Liver (tissue), 9 donors: Measurements from ENCODE around the gene KRTAP10-5. TPM values are rescaled to one million over a fixed set of nuclear protein-coding genes. Genes with fewer than 3 reads are reported as not detected.
A peak's percentile ranks its signal among the peaks of the same experiment; 100 is the strongest.

Source experiments
- DNase-seq: peaks from one replicate; pipeline ENCODE4 v3.0.0-alpha.2; 2017; ENCODE audit warnings: low spot score
- H3K27ac ChIP-seq, 2 donors: one replicate each; pipeline ENCODE4 v1.7.0; 2013; ENCODE audit warnings: inconsistent platforms in 2 of 2, low read length in 2 of 2, control low read depth in 1 of 2, low read depth in 1 of 2, mild to moderate bottlenecking in 1 of 2
- H3K27me3 ChIP-seq, 4 donors: one replicate each; pipeline versions ENCODE4 v1.6.1 to v1.7.0; 2013; ENCODE audit warnings: low read length in 3 of 4, inconsistent platforms in 1 of 4, mild to moderate bottlenecking in 1 of 4, moderate library complexity in 1 of 4; ENCODE audit not compliant: control insufficient read depth in 4 of 4, insufficient read depth in 4 of 4
- H3K36me3 ChIP-seq, 4 donors: one replicate each; pipeline versions ENCODE4 v1.6.1 to v1.7.0; 2013; ENCODE audit warnings: low read length in 3 of 4, mild to moderate bottlenecking in 3 of 4, low read depth in 1 of 4, moderate library complexity in 1 of 4; ENCODE audit not compliant: control insufficient read depth in 4 of 4, insufficient read depth in 3 of 4
- H3K4me1 ChIP-seq, 4 donors: one replicate each; pipeline versions ENCODE4 v1.6.1 to v1.7.0; 2013; ENCODE audit warnings: low read length in 3 of 4, mild to moderate bottlenecking in 3 of 4, moderate library complexity in 1 of 4; ENCODE audit not compliant: control insufficient read depth in 4 of 4, insufficient read depth in 4 of 4
- H3K4me3 ChIP-seq, 3 donors: one replicate each; pipeline versions ENCODE4 v1.6.1 to v1.7.0; 2013; ENCODE audit warnings: low read length in 3 of 3, control low read depth in 1 of 3, low read depth in 1 of 3, mild to moderate bottlenecking in 1 of 3
- H3K9ac ChIP-seq, 2 donors: one replicate each; pipeline ENCODE4 v1.7.0; 2013; ENCODE audit warnings: low read length in 2 of 2, mild to moderate bottlenecking in 2 of 2, moderate library complexity in 2 of 2, control low read depth in 1 of 2, low read depth in 1 of 2
- H3K9me3 ChIP-seq, 4 donors: one replicate each; pipeline versions ENCODE4 v1.6.1 to v1.7.0; 2013; ENCODE audit warnings: low read length in 3 of 4; ENCODE audit not compliant: control insufficient read depth in 4 of 4
- EGR1 ChIP-seq, 2 donors: IDR thresholded peaks; 2 replicates each; pipeline ENCODE4 v1.6.1; 2016 to 2018; ENCODE audit warnings: antibody characterized with exemption in 2 of 2, low read depth in 2 of 2
- FOXA1 ChIP-seq: IDR thresholded peaks from 2 replicates; pipeline ENCODE4 v1.6.1; 2016; ENCODE audit warnings: antibody characterized with exemption
- FOXA2 ChIP-seq: IDR thresholded peaks from 2 replicates; pipeline ENCODE4 v1.6.1; 2016; ENCODE audit warnings: antibody characterized with exemption
- GABPA ChIP-seq, 2 donors: IDR thresholded peaks in 1 of 2; conservative IDR thresholded peaks in 1 of 2; 2 replicates each; pipeline ENCODE4 v1.6.1; 2016; ENCODE audit warnings: antibody characterized with exemption in 2 of 2, mild to moderate bottlenecking in 1 of 2, moderate library complexity in 1 of 2
- HNF4A ChIP-seq, 2 donors: conservative IDR thresholded peaks; 2 replicates each; pipeline ENCODE4 v1.6.1; 2016; ENCODE audit warnings: antibody characterized with exemption in 2 of 2, mild to moderate bottlenecking in 2 of 2
- HNF4G ChIP-seq: IDR thresholded peaks from 2 replicates; pipeline ENCODE4 v1.6.1; 2016; ENCODE audit warnings: antibody characterized with exemption
- JUND ChIP-seq, 2 donors: IDR thresholded peaks; 2 replicates each; pipeline ENCODE4 v1.6.1; 2016; ENCODE audit warnings: antibody characterized with exemption in 2 of 2
- RAD21 ChIP-seq, 2 donors: IDR thresholded peaks; 2 replicates each; pipeline ENCODE4 v1.6.1; 2016; ENCODE audit warnings: antibody characterized with exemption in 2 of 2, mild to moderate bottlenecking in 2 of 2
- RXRA ChIP-seq, 2 donors: IDR thresholded peaks; 2 replicates each; pipeline ENCODE4 v1.6.1; 2017 to 2018; ENCODE audit warnings: antibody characterized with exemption in 2 of 2, mild to moderate bottlenecking in 1 of 2
- SP1 ChIP-seq: IDR thresholded peaks from 2 replicates; pipeline ENCODE4 v1.6.1; 2018; ENCODE audit warnings: antibody characterized with exemption, mild to moderate bottlenecking
- TAF1 ChIP-seq: conservative IDR thresholded peaks from 2 replicates; pipeline ENCODE4 v1.6.1; 2016; ENCODE audit warnings: antibody characterized with exemption, mild to moderate bottlenecking
- YY1 ChIP-seq: IDR thresholded peaks from 2 replicates; pipeline ENCODE4 v1.6.1; 2016; ENCODE audit warnings: antibody characterized with exemption, mild to moderate bottlenecking
- WGBS: extraction: QIAGEN DNeasy Blood & Tissue Kit; methylation state at CpG from one replicate; pipeline ENCODE4 v1.1.7; 2013; 5-methylcytosine and 5-hydroxymethylcytosine counted together
- polyA plus RNA-seq, 2 donors: library from polyadenylated mRNA; stranded (reverse) in 1 of 2; unstranded in 1 of 2; fragments of 200-250 nt in 1 of 2; fragments of >200 nt in 1 of 2; fragmentation: Nextera tagmentation in 1 of 2; extraction: Ambion mirVana in 1 of 2; gene quantifications; one replicate each; pipeline versions ENCODE4 v1.2.1 to v1.2.3, GENCODE V29; 2013 to 2015
- total RNA-seq, 2 donors: library from RNA; depleted of rRNA; stranded (reverse); fragments of >200 nt; gene quantifications; one replicate each; pipeline ENCODE4 v1.2.3, GENCODE V29; 2014
- TF ChIP-seq, protein P1 (sequence below): IDR thresholded peaks from 2 replicates; pipeline ENCODE4 v1.6.1; 2016; ENCODE audit warnings: antibody characterized with exemption
- TF ChIP-seq, protein P2 (sequence below): IDR thresholded peaks from 2 replicates; pipeline ENCODE4 v1.6.1; 2016; ENCODE audit warnings: antibody characterized with exemption, mild to moderate bottlenecking
- TF ChIP-seq, protein P3 (sequence below): fragments of 150-350 bp; IDR thresholded peaks from 2 replicates; pipeline ENCODE4 v1.5.1; 2017; ENCODE audit warnings: improper control_type of control experiment, low read depth, low read length; ENCODE audit not compliant: missing input control
- TF ChIP-seq, protein P4 (sequence below): IDR thresholded peaks from 2 replicates; pipeline ENCODE4 v1.6.1; 2016; ENCODE audit warnings: antibody characterized with exemption
- TF ChIP-seq, protein P5 (sequence below): IDR thresholded peaks from 2 replicates; pipeline ENCODE4 v1.6.1; 2016; ENCODE audit warnings: antibody characterized with exemption
- donor health status: healthy.
- donor health status: healthy.
- donor health status: healthy.
- donor health status: healthy.
- donor health status: healthy.

Gene KRTAP10-5
- total and polyA plus RNA-seq, 4 donors: not detected

DNA sequence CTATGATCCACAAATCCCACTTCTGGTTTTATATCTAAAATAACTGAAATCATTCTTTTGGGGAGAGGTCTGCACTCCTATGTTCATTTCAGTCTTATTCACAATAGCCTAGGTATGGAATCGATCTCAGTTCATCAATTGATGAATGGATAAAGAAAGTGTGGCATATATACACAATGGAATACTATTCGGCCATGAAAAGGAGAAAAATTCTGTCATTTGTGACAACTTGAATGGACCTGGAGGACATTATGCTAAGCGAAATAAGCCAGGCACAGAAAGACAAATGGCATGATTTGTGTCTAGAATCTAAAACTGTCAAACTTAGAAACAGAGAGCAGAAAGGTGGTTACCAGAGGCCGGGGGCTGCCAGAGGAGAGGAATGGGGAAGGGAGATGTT is 26.1 kb upstream of the KRTAP10-5 start:
- Histone ChIP-seq H3K27me3 (no peaks in the 10 kb centered on the region), H3K9me3 (peaks cover 1 to 16% (median 5%) of the 10 kb centered on the region in 4 donors), H3K9ac (no peak overlapping the region), H3K36me3 (no peaks in the 10 kb centered on the region), H3K27ac (no peak overlapping the region), H3K4me3 (no peak overlapping the region), H3K4me1 (no peaks in the 10 kb centered on the region)
- WGBS: 75% methylated on average over 4 of the region's 4 CpGs
- peak; percentile 2 for DNase-seq
- TF ChIP-seq, protein P1, sequence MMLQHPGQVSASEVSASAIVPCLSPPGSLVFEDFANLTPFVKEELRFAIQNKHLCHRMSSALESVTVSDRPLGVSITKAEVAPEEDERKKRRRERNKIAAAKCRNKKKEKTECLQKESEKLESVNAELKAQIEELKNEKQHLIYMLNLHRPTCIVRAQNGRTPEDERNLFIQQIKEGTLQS: no peak
- TF ChIP-seq, protein P2, sequence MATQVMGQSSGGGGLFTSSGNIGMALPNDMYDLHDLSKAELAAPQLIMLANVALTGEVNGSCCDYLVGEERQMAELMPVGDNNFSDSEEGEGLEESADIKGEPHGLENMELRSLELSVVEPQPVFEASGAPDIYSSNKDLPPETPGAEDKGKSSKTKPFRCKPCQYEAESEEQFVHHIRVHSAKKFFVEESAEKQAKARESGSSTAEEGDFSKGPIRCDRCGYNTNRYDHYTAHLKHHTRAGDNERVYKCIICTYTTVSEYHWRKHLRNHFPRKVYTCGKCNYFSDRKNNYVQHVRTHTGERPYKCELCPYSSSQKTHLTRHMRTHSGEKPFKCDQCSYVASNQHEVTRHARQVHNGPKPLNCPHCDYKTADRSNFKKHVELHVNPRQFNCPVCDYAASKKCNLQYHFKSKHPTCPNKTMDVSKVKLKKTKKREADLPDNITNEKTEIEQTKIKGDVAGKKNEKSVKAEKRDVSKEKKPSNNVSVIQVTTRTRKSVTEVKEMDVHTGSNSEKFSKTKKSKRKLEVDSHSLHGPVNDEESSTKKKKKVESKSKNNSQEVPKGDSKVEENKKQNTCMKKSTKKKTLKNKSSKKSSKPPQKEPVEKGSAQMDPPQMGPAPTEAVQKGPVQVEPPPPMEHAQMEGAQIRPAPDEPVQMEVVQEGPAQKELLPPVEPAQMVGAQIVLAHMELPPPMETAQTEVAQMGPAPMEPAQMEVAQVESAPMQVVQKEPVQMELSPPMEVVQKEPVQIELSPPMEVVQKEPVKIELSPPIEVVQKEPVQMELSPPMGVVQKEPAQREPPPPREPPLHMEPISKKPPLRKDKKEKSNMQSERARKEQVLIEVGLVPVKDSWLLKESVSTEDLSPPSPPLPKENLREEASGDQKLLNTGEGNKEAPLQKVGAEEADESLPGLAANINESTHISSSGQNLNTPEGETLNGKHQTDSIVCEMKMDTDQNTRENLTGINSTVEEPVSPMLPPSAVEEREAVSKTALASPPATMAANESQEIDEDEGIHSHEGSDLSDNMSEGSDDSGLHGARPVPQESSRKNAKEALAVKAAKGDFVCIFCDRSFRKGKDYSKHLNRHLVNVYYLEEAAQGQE: no peak
- TF ChIP-seq, protein P3, sequence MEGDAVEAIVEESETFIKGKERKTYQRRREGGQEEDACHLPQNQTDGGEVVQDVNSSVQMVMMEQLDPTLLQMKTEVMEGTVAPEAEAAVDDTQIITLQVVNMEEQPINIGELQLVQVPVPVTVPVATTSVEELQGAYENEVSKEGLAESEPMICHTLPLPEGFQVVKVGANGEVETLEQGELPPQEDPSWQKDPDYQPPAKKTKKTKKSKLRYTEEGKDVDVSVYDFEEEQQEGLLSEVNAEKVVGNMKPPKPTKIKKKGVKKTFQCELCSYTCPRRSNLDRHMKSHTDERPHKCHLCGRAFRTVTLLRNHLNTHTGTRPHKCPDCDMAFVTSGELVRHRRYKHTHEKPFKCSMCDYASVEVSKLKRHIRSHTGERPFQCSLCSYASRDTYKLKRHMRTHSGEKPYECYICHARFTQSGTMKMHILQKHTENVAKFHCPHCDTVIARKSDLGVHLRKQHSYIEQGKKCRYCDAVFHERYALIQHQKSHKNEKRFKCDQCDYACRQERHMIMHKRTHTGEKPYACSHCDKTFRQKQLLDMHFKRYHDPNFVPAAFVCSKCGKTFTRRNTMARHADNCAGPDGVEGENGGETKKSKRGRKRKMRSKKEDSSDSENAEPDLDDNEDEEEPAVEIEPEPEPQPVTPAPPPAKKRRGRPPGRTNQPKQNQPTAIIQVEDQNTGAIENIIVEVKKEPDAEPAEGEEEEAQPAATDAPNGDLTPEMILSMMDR: no peak
- TF ChIP-seq, protein P4, sequence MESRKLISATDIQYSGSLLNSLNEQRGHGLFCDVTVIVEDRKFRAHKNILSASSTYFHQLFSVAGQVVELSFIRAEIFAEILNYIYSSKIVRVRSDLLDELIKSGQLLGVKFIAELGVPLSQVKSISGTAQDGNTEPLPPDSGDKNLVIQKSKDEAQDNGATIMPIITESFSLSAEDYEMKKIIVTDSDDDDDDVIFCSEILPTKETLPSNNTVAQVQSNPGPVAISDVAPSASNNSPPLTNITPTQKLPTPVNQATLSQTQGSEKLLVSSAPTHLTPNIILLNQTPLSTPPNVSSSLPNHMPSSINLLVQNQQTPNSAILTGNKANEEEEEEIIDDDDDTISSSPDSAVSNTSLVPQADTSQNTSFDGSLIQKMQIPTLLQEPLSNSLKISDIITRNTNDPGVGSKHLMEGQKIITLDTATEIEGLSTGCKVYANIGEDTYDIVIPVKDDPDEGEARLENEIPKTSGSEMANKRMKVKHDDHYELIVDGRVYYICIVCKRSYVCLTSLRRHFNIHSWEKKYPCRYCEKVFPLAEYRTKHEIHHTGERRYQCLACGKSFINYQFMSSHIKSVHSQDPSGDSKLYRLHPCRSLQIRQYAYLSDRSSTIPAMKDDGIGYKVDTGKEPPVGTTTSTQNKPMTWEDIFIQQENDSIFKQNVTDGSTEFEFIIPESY: no peak
- TF ChIP-seq FOXA2 (no peak), GABPA (IDR thresholded peaks at IDR 0.05 in 1 of 2, conservative IDR thresholded peaks at IDR 0.05 in 1 of 2) (no peak), JUND (IDR thresholded peaks at IDR 0.05) (no peak), YY1 (no peak), RAD21 (IDR thresholded peaks at IDR 0.05) (no peak), FOXA1 (no peak), SP1 (no peak)
- TF ChIP-seq, protein P5, sequence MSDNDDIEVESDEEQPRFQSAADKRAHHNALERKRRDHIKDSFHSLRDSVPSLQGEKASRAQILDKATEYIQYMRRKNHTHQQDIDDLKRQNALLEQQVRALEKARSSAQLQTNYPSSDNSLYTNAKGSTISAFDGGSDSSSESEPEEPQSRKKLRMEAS: no peak

DNA sequence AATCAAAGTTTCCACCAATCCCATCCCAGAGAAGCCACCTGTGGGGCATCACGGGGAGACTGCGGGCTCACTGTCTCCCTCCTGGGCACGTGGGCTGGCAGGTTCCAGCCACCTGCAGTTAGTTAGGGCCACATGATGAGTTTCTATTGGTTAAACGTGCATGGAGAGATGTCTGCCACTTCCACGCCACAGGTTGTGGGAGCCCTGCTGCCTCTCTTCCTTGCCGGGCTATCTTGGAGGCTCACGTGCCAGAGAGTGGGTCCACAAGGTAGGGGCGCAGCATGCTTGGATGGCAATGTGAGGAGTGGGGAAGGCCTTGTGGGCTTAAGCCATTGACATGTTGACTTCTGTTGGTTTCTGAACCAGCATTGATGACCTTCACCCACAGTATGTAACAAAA is 23.5 kb upstream of the KRTAP10-5 start:
- 87% methylated on average over 8 of the region's 8 CpGs for WGBS
- no peak overlapping the region for H3K9ac ChIP-seq
- no peaks in the 10 kb centered on the region for H3K27me3 ChIP-seq
- H3K27ac ChIP-seq: no peak overlapping the region
- H3K36me3 ChIP-seq: no peaks in the 10 kb centered on the region
- no peaks in the 10 kb centered on the region for H3K4me1 ChIP-seq
- DNase-seq: peak; percentile 16
- H3K9me3 ChIP-seq: peaks cover 0 to 7% (median 5%) of the 10 kb centered on the region in 4 donors
- H3K4me3 ChIP-seq: no peak overlapping the region
- TF ChIP-seq SP1 (no peak), RXRA (IDR thresholded peaks at IDR 0.05) (no peak), EGR1 (IDR thresholded peaks at IDR 0.05; ENCODE audit: low read depth in 2 of 2) (no peak), FOXA1 (no peak), TAF1 (no peak), GABPA (IDR thresholded peaks at IDR 0.05 in 1 of 2, conservative IDR thresholded peaks at IDR 0.05 in 1 of 2) (no peak), FOXA2 (no peak), HNF4G (no peak), HNF4A (conservative IDR thresholded peaks at IDR 0.05) (no peak)
- TF ChIP-seq, protein P3: no peak
- TF ChIP-seq, protein P4: no peak
